GM19468 (cell line): ENCODE data around the gene PILRA.
"Not testable (repeated sequence)": the region's sequence is repeated elsewhere in the genome, so short reads cannot be mapped to it uniquely, and the experiment has no call there.

Source experiments
- ATAC-seq: cut with Tn5 transposase; IDR thresholded peaks from one replicate; pipeline ENCODE4 v1.9.1; 2021; ENCODE audit warnings: mild to moderate bottlenecking, moderate library complexity, moderate number of reproducible peaks; ENCODE audit not compliant: unreplicated experiment; ENCODE audit errors: extremely low read depth

PILRA gene

DNA sequence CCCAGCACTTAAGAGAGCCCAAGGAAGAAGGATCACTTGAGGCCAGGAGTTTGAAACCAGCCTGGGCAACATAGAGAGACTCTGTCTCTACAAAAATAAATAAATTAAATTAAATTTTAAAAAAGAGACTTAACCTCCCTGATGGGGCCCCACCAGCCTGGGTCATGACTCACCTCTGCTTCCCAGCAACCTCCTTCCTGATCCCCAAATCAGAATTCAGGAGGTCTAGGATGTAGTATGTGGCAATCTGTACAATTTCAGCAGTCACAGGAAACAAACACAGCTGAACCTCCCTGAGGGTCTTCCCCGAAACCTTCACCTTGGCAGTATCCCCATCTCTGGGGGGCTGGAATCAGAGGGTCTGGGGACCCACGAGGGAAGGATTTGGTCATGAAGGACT lies 72.8 kb downstream of the PILRA start:
- ATAC-seq, result no peak

DNA sequence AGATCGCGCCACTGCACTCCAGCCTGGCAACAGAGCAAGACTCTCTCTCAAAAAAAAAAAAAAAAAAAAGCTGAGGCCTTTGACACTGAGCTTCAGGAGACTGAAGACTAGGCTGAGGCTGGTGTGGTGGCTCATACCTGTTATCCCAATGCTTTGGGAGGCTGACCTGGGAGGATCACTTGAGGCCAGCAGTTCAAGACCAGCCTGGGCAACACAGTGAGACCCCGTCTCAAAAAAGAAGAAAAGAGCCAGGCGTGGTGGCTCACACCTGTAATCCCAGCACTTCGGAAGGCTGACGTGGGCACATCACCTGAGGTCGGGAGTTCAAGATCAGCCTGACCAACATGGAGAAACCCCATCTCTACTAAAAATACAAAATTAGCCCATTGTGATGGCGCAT lies 74.1 kb downstream of the PILRA start:
- not testable (repeated sequence) for ATAC-seq

DNA sequence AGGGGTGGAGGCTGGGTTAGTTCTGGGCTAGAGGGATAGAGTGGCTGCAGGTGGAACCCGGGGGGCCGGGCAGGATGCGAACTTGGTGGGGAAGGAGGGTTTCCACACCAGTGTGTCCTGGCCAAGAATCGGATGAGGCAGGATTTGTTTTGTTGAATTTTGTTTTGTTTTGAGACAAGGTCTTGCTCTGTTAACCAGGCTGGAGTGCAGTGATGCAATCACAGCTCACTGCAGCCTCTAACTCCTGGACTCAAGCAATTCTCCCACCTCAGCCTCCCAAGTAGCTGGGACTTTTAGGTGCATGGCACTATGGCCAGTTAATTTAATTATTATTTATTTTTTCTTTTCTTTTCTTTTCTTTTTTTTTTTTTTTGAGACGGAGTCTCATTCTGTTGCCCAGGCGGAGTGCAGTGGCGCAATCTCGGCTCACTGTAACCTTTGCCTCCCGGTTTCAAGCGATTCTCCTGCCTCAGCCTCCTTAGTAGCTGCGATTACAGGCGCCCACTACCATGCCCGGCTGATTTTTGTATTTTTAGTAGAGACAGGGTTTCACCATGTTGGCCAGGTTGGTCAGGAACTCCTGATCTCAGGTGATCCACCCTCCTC lies 76.0 kb downstream of the PILRA start:
- no peak for ATAC-seq
